CD14-positive monocyte (primary cell): ENCODE results near the gene SMC5. TPM values are rescaled to one million over a fixed set of nuclear protein-coding genes. Genes with fewer than 3 reads are reported as not detected.

Experiments
- DNase-seq, 3 donors: peaks; one replicate each; pipeline ENCODE4 v3.0.0-alpha.2; 2011 to 2022
- H2AFZ ChIP-seq: 2 replicates; pipeline ENCODE4 v1.6.0; 2012; ENCODE audit warnings: mild to moderate bottlenecking, low read depth, low read length, inconsistent platforms; ENCODE audit not compliant: insufficient read depth, poor library complexity, severe bottlenecking
- H3K27ac ChIP-seq, 2 donors: 1 replicate in 1 of 2; 2 replicates in 1 of 2; pipeline ENCODE4 v1.5.1; 2012 to 2013; ENCODE audit warnings: low read length in 2 of 2, control low read depth in 1 of 2, inconsistent platforms in 1 of 2, low read depth in 1 of 2, mild to moderate bottlenecking in 1 of 2
- H3K27me3 ChIP-seq, 2 donors: one replicate each; pipeline versions ENCODE4 v1.6.0 to v1.6.1; 2011 to 2013; ENCODE audit warnings: low read length in 2 of 2; ENCODE audit not compliant: control insufficient read depth in 2 of 2, insufficient read depth in 2 of 2
- H3K36me3 ChIP-seq, 2 donors: replicated peaks in 1 of 2; 1 replicate in 1 of 2; 2 replicates in 1 of 2; pipeline versions ENCODE4 v1.5.1 to v1.6.1; 2012 to 2013; ENCODE audit warnings: low read length in 2 of 2, control low read depth in 1 of 2, inconsistent platforms in 1 of 2, mild to moderate bottlenecking in 1 of 2; ENCODE audit not compliant: insufficient read depth in 2 of 2, control insufficient read depth in 1 of 2
- H3K4me1 ChIP-seq, 2 donors: 1 replicate in 1 of 2; 2 replicates in 1 of 2; pipeline versions ENCODE4 v1.5.1 to v1.6.1; 2012 to 2013; ENCODE audit warnings: low read length in 2 of 2, control low read depth in 1 of 2, inconsistent platforms in 1 of 2, mild to moderate bottlenecking in 1 of 2, moderate library complexity in 1 of 2; ENCODE audit not compliant: insufficient read depth in 2 of 2, control insufficient read depth in 1 of 2
- H3K4me2 ChIP-seq: replicated peaks from 2 replicates; pipeline ENCODE3; 2012; ENCODE audit warnings: low read length, moderate library complexity, mild to moderate bottlenecking; ENCODE audit not compliant: poor library complexity, severe bottlenecking; ENCODE audit errors: extremely low read depth
- H3K4me3 ChIP-seq, 3 experiments: fragments of 200-600 bp in 1 of 3; sonication (generic) in 1 of 3; replicated peaks in 1 of 3; 1 replicate in 2 of 3; 2 replicates in 1 of 3; pipeline ENCODE4 v1.5.1; 2011 to 2013; ENCODE audit warnings: low read length in 3 of 3, mild to moderate bottlenecking in 3 of 3, control low read depth in 2 of 3, low read depth in 2 of 3, inconsistent platforms in 1 of 3, moderate library complexity in 1 of 3
- H3K79me2 ChIP-seq: 2 replicates; pipeline ENCODE4 v1.6.0; 2012; ENCODE audit warnings: mild to moderate bottlenecking, control low read depth, inconsistent platforms, low read length, moderate library complexity; ENCODE audit not compliant: insufficient read depth
- H3K9ac ChIP-seq: 2 replicates; pipeline ENCODE4 v1.6.0; 2017; ENCODE audit warnings: low read length, mild to moderate bottlenecking; ENCODE audit not compliant: insufficient read depth, poor library complexity, severe bottlenecking
- H3K9me3 ChIP-seq, 2 donors: replicated peaks in 1 of 2; 1 replicate in 1 of 2; 2 replicates in 1 of 2; pipeline versions ENCODE4 v1.5.1 to v1.6.1; 2012 to 2013; ENCODE audit warnings: low read length in 2 of 2, control low read depth in 1 of 2; ENCODE audit not compliant: control insufficient read depth in 1 of 2, insufficient read depth in 1 of 2
- H4K20me1 ChIP-seq: 2 replicates; pipeline ENCODE4 v1.6.0; 2012; ENCODE audit warnings: mild to moderate bottlenecking, low read length, control low read depth, moderate library complexity; ENCODE audit not compliant: insufficient read depth
- H3K27ac Mint-ChIP-seq, 7 donors: one replicate each; pipeline ENCODE4 v1.8.0; 2020; ENCODE audit warnings: mild to moderate bottlenecking in 7 of 7, mixed read lengths in 7 of 7, moderate library complexity in 6 of 7, inconsistent platforms in 2 of 7
- H3K27me3 Mint-ChIP-seq, 3 donors: one replicate each; pipeline ENCODE4 v1.8.0; 2021 to 2022; ENCODE audit warnings: low read depth in 3 of 3, mild to moderate bottlenecking in 3 of 3, mixed read lengths in 3 of 3, moderate library complexity in 3 of 3, inconsistent platforms in 1 of 3
- H3K36me3 Mint-ChIP-seq, 2 donors: one replicate each; pipeline ENCODE4 v1.8.0; 2020; ENCODE audit warnings: mixed read lengths in 2 of 2, inconsistent platforms in 1 of 2, mild to moderate bottlenecking in 1 of 2
- H3K4me1 Mint-ChIP-seq: one replicate; pipeline ENCODE4 v1.8.0; 2020; ENCODE audit warnings: mild to moderate bottlenecking, mixed read lengths
- H3K4me3 Mint-ChIP-seq, 2 donors: one replicate each; pipeline ENCODE4 v1.8.0; 2020; ENCODE audit warnings: mild to moderate bottlenecking in 2 of 2, mixed read lengths in 2 of 2, moderate library complexity in 1 of 2
- H3K9me3 Mint-ChIP-seq, 7 donors: one replicate each; pipeline ENCODE4 v1.8.0; 2020 to 2022; ENCODE audit warnings: mixed read lengths in 7 of 7, mild to moderate bottlenecking in 6 of 7, moderate library complexity in 6 of 7, inconsistent platforms in 2 of 7
- WGBS: methylation state at CpG from one replicate; pipeline ENCODE4 v1.1.5; 2013; ENCODE audit warnings: missing lambda C conversion rate; ENCODE audit not compliant: insufficient coverage; 5-methylcytosine and 5-hydroxymethylcytosine counted together
- intact Hi-C, 2 donors: fragments of 100-400 bp; cut with micrococcal nuclease; formaldehyde crosslinking; loops; one replicate each; pipeline versions ENCODE4 v1.15.0 to v1.15.1; 2023
- polyA plus RNA-seq, 3 donors: library from polyadenylated mRNA; depleted of rRNA in 1 of 3; unstranded in 2 of 3; stranded (reverse) in 1 of 3; fragments of 300-500 nt in 2 of 3; fragments of >200 nt in 1 of 3; fragmentation: Illumina TruSeq in 2 of 3; gene quantifications; 1 replicate in 2 of 3; 2 replicates in 1 of 3; pipeline ENCODE4 v1.2.3, GENCODE V29; 2012 to 2021
- TF ChIP-seq, protein P1 (sequence below): fragments of 200-600 bp; IDR thresholded peaks from one replicate; pipeline ENCODE4 v1.8.0; 2022; ENCODE audit warnings: antibody characterized with exemption, mild to moderate bottlenecking

SMC5 gene
- polyA plus RNA-seq, 3 donors, result 4.9 to 13.6 (median 5.1) TPM

DNA sequence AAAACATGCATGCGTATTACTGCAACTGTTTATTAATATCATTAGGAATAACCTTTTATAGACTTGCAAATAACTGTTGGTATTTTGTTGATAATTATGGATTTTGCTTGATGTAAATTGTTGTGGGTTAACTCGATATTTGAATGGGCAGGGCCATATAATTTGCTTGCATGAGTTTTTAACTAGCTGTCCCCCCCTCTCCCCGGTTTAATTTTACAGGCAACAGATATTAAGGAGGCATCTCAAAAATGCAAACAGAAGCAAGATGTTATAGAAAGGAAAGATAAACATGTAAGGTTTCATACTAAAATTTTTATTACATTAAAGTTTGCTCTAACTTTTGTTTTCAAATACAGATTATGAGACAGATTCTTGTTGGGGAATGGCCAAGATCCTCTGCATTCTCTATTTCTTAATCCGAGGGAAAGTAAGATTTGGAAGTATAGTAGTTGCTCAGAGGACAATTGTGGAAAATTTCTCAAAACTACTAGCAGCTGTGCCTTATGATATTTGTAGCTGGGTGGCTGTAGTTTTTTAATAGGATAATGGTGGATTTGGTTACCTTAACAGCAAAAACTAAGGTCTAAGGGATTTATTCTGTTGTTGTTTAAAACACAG lies 27.3 kb downstream of the SMC5 start:
- H3K27me3 Mint-ChIP-seq, result no peaks in the 10 kb centered on the region
- Histone ChIP-seq H4K20me1 (peaks cover 7% of the 10 kb centered on the region), H3K79me2 (peaks cover 3% of the 10 kb centered on the region), H3K4me3 (no peak overlapping the region), H3K36me3 (peaks cover 80 to 91% of the 10 kb centered on the region in 2 donors), H3K4me2 (no peak overlapping the region), H3K27ac (no peak overlapping the region), H2AFZ (no peak overlapping the region), H3K9me3 (no peaks in the 10 kb centered on the region), H3K27me3 (no peaks in the 10 kb centered on the region), H3K4me1 (no peaks in the 10 kb centered on the region), H3K9ac (no peak overlapping the region)
- intact Hi-C loops, result no loop called here
- H3K4me3 Mint-ChIP-seq, result no peak overlapping the region
- no CpG with 5 or more reads among the region's 4 CpGs for WGBS
- H3K36me3 Mint-ChIP-seq, result peaks cover 81 to 88% of the 10 kb centered on the region in 2 donors
- no peaks in the 10 kb centered on the region for H3K4me1 Mint-ChIP-seq
- DNase-seq, result no peak
- no peaks in the 10 kb centered on the region for H3K9me3 Mint-ChIP-seq
- TF ChIP-seq, protein P1, sequence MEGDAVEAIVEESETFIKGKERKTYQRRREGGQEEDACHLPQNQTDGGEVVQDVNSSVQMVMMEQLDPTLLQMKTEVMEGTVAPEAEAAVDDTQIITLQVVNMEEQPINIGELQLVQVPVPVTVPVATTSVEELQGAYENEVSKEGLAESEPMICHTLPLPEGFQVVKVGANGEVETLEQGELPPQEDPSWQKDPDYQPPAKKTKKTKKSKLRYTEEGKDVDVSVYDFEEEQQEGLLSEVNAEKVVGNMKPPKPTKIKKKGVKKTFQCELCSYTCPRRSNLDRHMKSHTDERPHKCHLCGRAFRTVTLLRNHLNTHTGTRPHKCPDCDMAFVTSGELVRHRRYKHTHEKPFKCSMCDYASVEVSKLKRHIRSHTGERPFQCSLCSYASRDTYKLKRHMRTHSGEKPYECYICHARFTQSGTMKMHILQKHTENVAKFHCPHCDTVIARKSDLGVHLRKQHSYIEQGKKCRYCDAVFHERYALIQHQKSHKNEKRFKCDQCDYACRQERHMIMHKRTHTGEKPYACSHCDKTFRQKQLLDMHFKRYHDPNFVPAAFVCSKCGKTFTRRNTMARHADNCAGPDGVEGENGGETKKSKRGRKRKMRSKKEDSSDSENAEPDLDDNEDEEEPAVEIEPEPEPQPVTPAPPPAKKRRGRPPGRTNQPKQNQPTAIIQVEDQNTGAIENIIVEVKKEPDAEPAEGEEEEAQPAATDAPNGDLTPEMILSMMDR, result no peak
- no peak overlapping the region for H3K27ac Mint-ChIP-seq

- WGBS, result 100% methylated on average over 1 of the region's 3 CpGs
Observed at GRCh38 chr9:70290626-70291025, 31.8 kb downstream of the SMC5 start.

More at GRCh38 chr9:70290626-70291025, 31.8 kb downstream of the SMC5 start:
- no peak for DNase-seq
- no peaks in the 10 kb centered on the region for H3K4me1 ChIP-seq
- intact Hi-C loops, result no loop called here
- no peaks in the 10 kb centered on the region for H3K27me3 ChIP-seq
- Mint-ChIP-seq H3K4me1 (no peaks in the 10 kb centered on the region), H3K27ac (no peak overlapping the region), H3K27me3 (no peaks in the 10 kb centered on the region), H3K36me3 (peaks cover 71 to 81% of the 10 kb centered on the region in 2 donors), H3K9me3 (peaks cover 0 to 6% (median 3%) of the 10 kb centered on the region in 7 donors), H3K4me3 (no peak overlapping the region)
- H3K36me3 ChIP-seq, result peaks cover 51 to 85% of the 10 kb centered on the region in 2 donors
- H2AFZ ChIP-seq, result no peak overlapping the region
- TF ChIP-seq, protein P1, result no peak
- H4K20me1 ChIP-seq, result peaks cover 21% of the 10 kb centered on the region
- H3K4me2 ChIP-seq, result no peak overlapping the region
- no peak overlapping the region for H3K27ac ChIP-seq
- H3K79me2 ChIP-seq, result peaks cover 17% of the 10 kb centered on the region
- no peaks in the 10 kb centered on the region for H3K9me3 ChIP-seq
- H3K9ac ChIP-seq, result no peak overlapping the region
- H3K4me3 ChIP-seq, result no peak overlapping the region
